ENCODE measurements around the gene MDK. TPM values are rescaled to one million over a fixed set of nuclear protein-coding genes. Genes with fewer than 3 reads are reported as not detected.

The MDK gene
- total and polyA plus RNA-seq, 2 experiments from 2014 or later = 562 to 1,225 TPM

DNA sequence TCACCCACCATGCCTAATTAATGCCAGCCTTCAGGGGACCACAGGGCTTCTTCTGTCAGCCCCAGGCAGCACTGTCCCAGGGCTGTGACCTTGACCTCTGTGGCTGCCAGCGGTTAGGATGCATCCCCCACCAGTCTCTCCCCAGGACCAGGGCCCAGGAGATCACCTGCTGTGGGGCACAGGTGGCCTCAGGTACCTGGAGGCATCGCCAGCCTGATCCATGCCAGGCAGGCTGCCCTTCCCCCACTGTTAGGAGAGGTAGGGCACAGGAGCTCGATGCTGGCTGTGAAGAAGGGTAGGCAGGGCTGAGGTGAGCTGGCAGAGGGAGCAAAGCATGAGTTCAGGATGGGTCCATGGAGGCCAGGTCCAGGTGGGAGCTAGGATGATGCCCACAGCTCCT, 16.7 kb upstream of the MDK start:
- Histone ChIP-seq H3K4me1 (ENCODE audit: insufficient read depth) (peaks cover 14% of the 10 kb centered on the region), H3K36me3 (replicated peaks; ENCODE audit: insufficient read depth, low read depth) (no peaks in the 10 kb centered on the region), H3K4me3 (no peak overlapping the region), H4K20me1 (ENCODE audit: insufficient read depth, poor library complexity, severe bottlenecking) (peaks cover 4% of the 10 kb centered on the region), H2AFZ (no peak overlapping the region), H3K4me2 (no peak overlapping the region), H3K9me2 (replicated peaks; ENCODE audit: insufficient read depth) (no peaks in the 10 kb centered on the region), H3K27me3 (no peaks in the 10 kb centered on the region), H3K27ac (no peak overlapping the region), H3K79me2 (peaks cover 24% of the 10 kb centered on the region), H3K9me3 (ENCODE audit: low read depth) (no peaks in the 10 kb centered on the region)
- 81% methylated on average over 3 of the region's 3 CpGs for WGBS (ENCODE audit: low lambda C conversion rate, missing lambda C conversion rate)
- TF ChIP-seq EZH2phosphoT487 (IDR thresholded peaks at IDR 0.05; ENCODE audit: low read depth, severe bottlenecking, unreplicated experiment) = no peak
- no peak for TF ChIP-seq EZH2 (IDR thresholded peaks at IDR 0.05; ENCODE audit: borderline replicate concordance)
- TF ChIP-seq CTCF (IDR thresholded peaks at IDR 0.05; ENCODE audit: poor library complexity) = no peak
- DNase-seq (ENCODE audit: low spot score) = no peak

DNA sequence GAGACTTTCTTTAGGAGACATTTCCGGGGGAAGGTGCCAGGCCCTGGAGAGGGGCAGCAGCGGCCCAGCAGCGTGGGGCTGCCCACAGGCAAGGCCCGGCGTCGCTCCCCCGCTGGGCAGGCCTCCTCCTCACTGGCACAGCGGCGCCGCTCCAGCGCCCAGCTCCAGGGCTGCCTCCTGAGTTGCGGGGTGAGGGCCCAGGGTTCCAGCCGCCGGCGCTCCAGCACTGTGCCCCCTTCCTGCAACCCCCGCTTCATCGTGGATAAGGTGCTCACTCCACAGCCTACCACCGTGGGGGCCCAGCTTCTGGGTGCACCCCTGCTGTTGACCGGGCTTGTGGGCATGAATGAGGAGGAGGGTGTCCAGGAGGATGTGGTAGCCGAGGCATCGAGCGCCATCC, 15.2 kb upstream of the MDK start:
- Histone ChIP-seq H3K27ac (no peak overlapping the region), H3K9me2 (replicated peaks; ENCODE audit: insufficient read depth) (no peaks in the 10 kb centered on the region), H2AFZ (no peak overlapping the region), H3K9me3 (ENCODE audit: low read depth) (no peaks in the 10 kb centered on the region), H3K79me2 (peaks cover 16% of the 10 kb centered on the region), H3K36me3 (replicated peaks; ENCODE audit: insufficient read depth, low read depth) (no peaks in the 10 kb centered on the region), H3K27me3 (no peaks in the 10 kb centered on the region), H3K4me2 (no peak overlapping the region), H3K4me3 (no peak overlapping the region), H3K4me1 (ENCODE audit: insufficient read depth) (peaks cover 11% of the 10 kb centered on the region), H4K20me1 (ENCODE audit: insufficient read depth, poor library complexity, severe bottlenecking) (peaks cover 4% of the 10 kb centered on the region)
- no peak for DNase-seq (ENCODE audit: low spot score)
- no peak for TF ChIP-seq EZH2phosphoT487 (IDR thresholded peaks at IDR 0.05; ENCODE audit: low read depth, severe bottlenecking, unreplicated experiment)
- no peak for TF ChIP-seq CTCF (IDR thresholded peaks at IDR 0.05; ENCODE audit: poor library complexity)
- TF ChIP-seq EZH2 (IDR thresholded peaks at IDR 0.05; ENCODE audit: borderline replicate concordance) = no peak
- WGBS (ENCODE audit: low lambda C conversion rate, missing lambda C conversion rate) = 98% methylated on average over 21 of the region's 22 CpGs

GRCh38 chr11:46366661-46367161, 14.8 kb upstream of the MDK start:
- no peaks in the 10 kb centered on the region for H3K36me3 ChIP-seq (replicated peaks; ENCODE audit: insufficient read depth, low read depth)
- H3K27me3 ChIP-seq = no peaks in the 10 kb centered on the region
- no peak for DNase-seq (ENCODE audit: low spot score)
- H3K4me3 ChIP-seq = no peak overlapping the region
- peaks cover 4% of the 10 kb centered on the region for H4K20me1 ChIP-seq (ENCODE audit: insufficient read depth, poor library complexity, severe bottlenecking)
- no peak overlapping the region for H3K4me2 ChIP-seq
- H3K27ac ChIP-seq = no peak overlapping the region
- H3K79me2 ChIP-seq = peaks cover 12% of the 10 kb centered on the region
- peaks cover 8% of the 10 kb centered on the region for H3K4me1 ChIP-seq (ENCODE audit: insufficient read depth)
- WGBS (ENCODE audit: low lambda C conversion rate, missing lambda C conversion rate) = 94% methylated on average over 28 of the region's 31 CpGs
- TF ChIP-seq EZH2phosphoT487 (IDR thresholded peaks at IDR 0.05; ENCODE audit: low read depth, severe bottlenecking, unreplicated experiment) = no peak
- no peak for TF ChIP-seq EZH2 (IDR thresholded peaks at IDR 0.05; ENCODE audit: borderline replicate concordance)
- no peak for TF ChIP-seq CTCF (IDR thresholded peaks at IDR 0.05; ENCODE audit: poor library complexity)
- no peaks in the 10 kb centered on the region for H3K9me3 ChIP-seq (ENCODE audit: low read depth)
- H2AFZ ChIP-seq = no peak overlapping the region
- H3K9me2 ChIP-seq (replicated peaks; ENCODE audit: insufficient read depth) = no peaks in the 10 kb centered on the region
